Measurements from ENCODE around the gene KRT33A. TPM values are rescaled to one million over a fixed set of nuclear protein-coding genes. Genes with fewer than 3 reads are reported as not detected.

The KRT33A gene
- total and polyA plus RNA-seq, 2 of the 8 experiments (the other 6 are each of a cell fraction or from before 2014, with no cell fraction given) = not detected

- no peak overlapping the region for H3K18ac ChIP-seq (ENCODE audit: extremely low read depth, low read length)
- H3K79me2 ChIP-seq (ENCODE audit: control insufficient read depth in 1 of 2, insufficient read depth in 2 of 2, low read length in 2 of 2) = no peaks in the 10 kb centered on the region
- CTCF ChIA-PET (ENCODE audit: partially characterized antibody) = interaction anchor here (0.6 to 4.5 kb wide), 4 partner anchors 22 to 488 kb away, joined by 3 to 27 read pairs (median 4); no protein-coding TSS in a partner anchor
- H2BK12ac ChIP-seq (ENCODE audit: low read depth, low read length) = no peak overlapping the region
- H3K14ac ChIP-seq (ENCODE audit: insufficient read length) = no peak overlapping the region
- H3K56ac ChIP-seq (replicated peaks; ENCODE audit: insufficient read length, low read depth, low read length) = no peak overlapping the region
- no peaks in the 10 kb centered on the region for H3K36me3 ChIP-seq (ENCODE audit: control insufficient read depth in 2 of 4, insufficient read depth in 4 of 4, low read length in 3 of 4)
- H3K4me1 ChIP-seq (replicated peaks in 1 of 4; ENCODE audit: control insufficient read depth in 3 of 4, insufficient read depth in 4 of 4, low read length in 3 of 4) = no peaks in the 10 kb centered on the region
- no peaks in the 10 kb centered on the region for H3K9me3 ChIP-seq (ENCODE audit: insufficient read depth in 2 of 2, low read depth in 1 of 2, low read length in 1 of 2)
- no peaks in the 10 kb centered on the region for H3K23me2 ChIP-seq (ENCODE audit: low read depth, low read length)
- WGBS, 2 experiments (ENCODE audit: extremely low coverage in 1 of 2, insufficient coverage in 1 of 2, insufficient read length in 1 of 2, insufficient replicate concordance in 2 of 2, low coverage in 1 of 2, low lambda C conversion rate in 2 of 2, missing lambda C conversion rate in 1 of 2) = 80% methylated on average over 2 of the region's 2 CpGs; no CpG with 5 or more reads in 1 of the 2 experiments
- FAIRE-seq (no peak), DNase-seq (ENCODE audit: low read depth in 1 of 2, low spot score in 2 of 2) (no peak)
- H3K23ac ChIP-seq (ENCODE audit: insufficient read length) = no peak overlapping the region
- no peak overlapping the region for H2BK5ac ChIP-seq (ENCODE audit: low read depth, low read length)
- no peak overlapping the region for H3K4me3 ChIP-seq (ENCODE audit: extremely low read depth in 1 of 4, insufficient read depth in 2 of 4, low read depth in 3 of 4, low read length in 4 of 4)
- no peaks in the 10 kb centered on the region for H4K20me1 ChIP-seq (replicated peaks in 1 of 2; ENCODE audit: control insufficient read depth in 1 of 2, insufficient read depth in 2 of 2, low read length in 2 of 2)
- no peak overlapping the region for H4K8ac ChIP-seq (ENCODE audit: extremely low read depth, insufficient read depth, low read length)
- H3K4me2 ChIP-seq (ENCODE audit: insufficient read depth in 1 of 2, low read depth in 2 of 2, low read length in 2 of 2) = no peak overlapping the region
- no peak overlapping the region for H2BK15ac ChIP-seq (ENCODE audit: low read length)
- H2AFZ ChIP-seq (ENCODE audit: low read length) = no peak overlapping the region
- H2BK20ac ChIP-seq (ENCODE audit: low read length) = no peak overlapping the region
- no peaks in the 10 kb centered on the region for H3K79me1 ChIP-seq (ENCODE audit: low read depth, low read length)
- H2BK120ac ChIP-seq (replicated peaks; ENCODE audit: low read depth, low read length) = no peak overlapping the region
- no peak for TF ChIP-seq FOSL1 (IDR thresholded peaks at IDR 0.05; ENCODE audit: insufficient read depth, low read depth, low read length)
- TF ChIP-seq RBBP5 (IDR thresholded peaks at IDR 0.05; ENCODE audit: borderline replicate concordance, low read depth, low read length) = no peak
- TF ChIP-seq HDAC2 (IDR thresholded peaks at IDR 0.05; ENCODE audit: borderline replicate concordance in 1 of 2, low read depth in 2 of 2, low read length in 2 of 2) = no peak
- no peak for TF ChIP-seq BCL11A (IDR thresholded peaks at IDR 0.05; ENCODE audit: low read depth in 2 of 2, low read length in 2 of 2)
- no peak for TF ChIP-seq TAF7 (optimal IDR thresholded peaks at IDR 0.05; ENCODE audit: borderline replicate concordance, low read depth, low read length)
- TF ChIP-seq POU5F1 (IDR thresholded peaks at IDR 0.05; ENCODE audit: low read depth, low read length) = no peak
- no peak for TF ChIP-seq CBX5 (IDR thresholded peaks at IDR 0.05; ENCODE audit: low read depth, low read length)
- TF ChIP-seq CREB1 (IDR thresholded peaks at IDR 0.05) = no peak
- no peak for TF ChIP-seq SUZ12 (IDR thresholded peaks at IDR 0.05; ENCODE audit: low read length)
- POLR2A ChIA-PET (ENCODE audit: partially characterized antibody) = no interaction called here
- H3K9ac ChIP-seq (replicated peaks in 1 of 4; ENCODE audit: extremely low read depth in 1 of 4, low read depth in 3 of 4, low read length in 3 of 4) = no peak overlapping the region
- H3K27me3 ChIP-seq (replicated peaks in 1 of 4; ENCODE audit: control insufficient read depth in 3 of 4, extremely low read depth in 1 of 4, insufficient read depth in 3 of 4, low read length in 3 of 4) = no peaks in the 10 kb centered on the region
- no peak overlapping the region for H3K27ac ChIP-seq (ENCODE audit: low read depth, low read length)
- H4K91ac ChIP-seq (replicated peaks; ENCODE audit: insufficient read length, low read length) = no peak overlapping the region
- no peak overlapping the region for H4K5ac ChIP-seq (ENCODE audit: insufficient read length, low read depth, low read length)
- H2AK5ac ChIP-seq (ENCODE audit: low read depth, low read length) = no peak overlapping the region
- no peak overlapping the region for H3K4ac ChIP-seq (replicated peaks; ENCODE audit: insufficient read length, low read depth, low read length)
These were observed 549 bp upstream of the KRT33A start for GRCh38 chr17:41351177-41351576.

Measured in H1 (cell line).